PFSK-1 (cell line): ENCODE measurements around the gene ATP6V1G2.
A peak's percentile ranks its signal among the peaks of the same experiment; 100 is the strongest.

ENCODE experiments used
- FOXP2 ChIP-seq: optimal IDR thresholded peaks from 2 replicates; pipeline ENCODE3; 2011; ENCODE audit warnings: borderline replicate concordance, control low read depth, inconsistent platforms; ENCODE audit not compliant: insufficient read depth; ENCODE audit errors: extremely low read length, extremely low read depth
- POLR2AphosphoS5 ChIP-seq: IDR thresholded peaks from 2 replicates; pipeline ENCODE4 v1.6.1; 2012; ENCODE audit warnings: low read depth, mild to moderate bottlenecking, control low read depth, low read length, moderate library complexity
- REST ChIP-seq, 2 experiments: IDR thresholded peaks; 2 replicates each; pipeline versions ENCODE4 v1.6.1 to v1.8.0; 2011 to 2012; ENCODE audit warnings: low read depth in 2 of 2, low read length in 2 of 2, control low read depth in 1 of 2, inconsistent platforms in 1 of 2, mild to moderate bottlenecking in 1 of 2, moderate library complexity in 1 of 2; ENCODE audit not compliant: insufficient read depth in 1 of 2
- SIN3A ChIP-seq: IDR thresholded peaks from 2 replicates; pipeline ENCODE4 v1.6.1; 2012; ENCODE audit warnings: mild to moderate bottlenecking, low read length, moderate library complexity, borderline replicate concordance; ENCODE audit not compliant: insufficient read depth
- TAF1 ChIP-seq: IDR thresholded peaks from 2 replicates; pipeline ENCODE4 v1.6.1; 2012; ENCODE audit warnings: low read length, control low read depth, borderline replicate concordance; ENCODE audit not compliant: insufficient read depth

ATP6V1G2 gene

GRCh38 chr6:31535538-31536324 lies 10.7 kb downstream of the ATP6V1G2 start:
- TF ChIP-seq FOXP2 (no peak), REST (IDR thresholded peaks at IDR 0.05; ENCODE audit: insufficient read depth in 1 of 2, low read depth in 2 of 2, low read length in 2 of 2) (no peak), TAF1 (no peak), POLR2AphosphoS5 (no peak), SIN3A (no peak)

- no peak for TF ChIP-seq TAF1
- TF ChIP-seq POLR2AphosphoS5: 0 out of 2 replicates have a peak, but pooled peaks have one; percentile 7
These were observed 11.8 kb downstream of the ATP6V1G2 start for GRCh38 chr6:31534521-31535040.

DNA sequence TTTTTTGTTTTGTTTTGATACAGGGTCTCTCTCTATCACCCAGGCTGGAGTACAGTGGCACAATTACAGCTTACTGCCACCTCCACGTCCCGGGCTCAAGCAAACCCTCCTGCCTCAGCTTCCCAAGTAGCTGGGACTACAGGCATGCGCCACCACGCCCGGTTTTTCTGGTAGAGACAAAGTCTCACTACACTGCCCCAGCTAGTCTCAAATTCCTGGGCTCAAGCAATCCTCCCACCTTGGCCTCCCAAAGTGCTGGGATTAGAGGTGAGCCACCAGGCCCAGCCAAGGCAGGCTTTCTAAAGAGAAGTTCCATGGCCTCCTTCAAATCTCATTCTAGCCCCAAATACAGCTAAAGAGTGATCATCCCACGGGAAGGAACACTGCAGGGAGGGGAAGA lies 12.4 kb downstream of the ATP6V1G2 start:
- TF ChIP-seq SIN3A: no peak
- no peak; the same call in 1 of the 2 replicates for TF ChIP-seq POLR2AphosphoS5
- TF ChIP-seq REST (IDR thresholded peaks at IDR 0.05; ENCODE audit: insufficient read depth in 1 of 2, low read depth in 2 of 2, low read length in 2 of 2): no peak
- TF ChIP-seq FOXP2: no peak
- TF ChIP-seq TAF1: no peak

GRCh38 chr6:31533455-31533841 lies 13.0 kb downstream of the ATP6V1G2 start:
- no peak for TF ChIP-seq SIN3A

- TF ChIP-seq TAF1 (no peak), REST (IDR thresholded peaks at IDR 0.05; ENCODE audit: insufficient read depth in 1 of 2, low read depth in 2 of 2, low read length in 2 of 2) (no peak), FOXP2 (no peak), SIN3A (no peak), POLR2AphosphoS5 (peak; percentile 10; the same call in 1 of the 2 replicates)
These were observed 13.6 kb downstream of the ATP6V1G2 start for GRCh38 chr6:31532644-31533454.
